Epithelial cell of esophagus (primary cell): ENCODE results near the gene ZNF222.

Source experiments
- DNase-seq: peaks from one replicate; pipeline ENCODE4 v3.0.0; 2010; ENCODE audit warnings: low read depth
- H3K4me3 ChIP-seq: 2 replicates; pipeline ENCODE4 v1.5.1; 2011; ENCODE audit warnings: mild to moderate bottlenecking, low read length, control low read depth
- TF ChIP-seq, protein P1 (sequence below): IDR thresholded peaks from 2 replicates; pipeline ENCODE4 v1.5.1; 2011; ENCODE audit warnings: low read depth, mild to moderate bottlenecking, low read length, control low read depth, inconsistent platforms; ENCODE audit not compliant: insufficient read depth; ENCODE audit errors: missing control alignments

Gene ZNF222

DNA sequence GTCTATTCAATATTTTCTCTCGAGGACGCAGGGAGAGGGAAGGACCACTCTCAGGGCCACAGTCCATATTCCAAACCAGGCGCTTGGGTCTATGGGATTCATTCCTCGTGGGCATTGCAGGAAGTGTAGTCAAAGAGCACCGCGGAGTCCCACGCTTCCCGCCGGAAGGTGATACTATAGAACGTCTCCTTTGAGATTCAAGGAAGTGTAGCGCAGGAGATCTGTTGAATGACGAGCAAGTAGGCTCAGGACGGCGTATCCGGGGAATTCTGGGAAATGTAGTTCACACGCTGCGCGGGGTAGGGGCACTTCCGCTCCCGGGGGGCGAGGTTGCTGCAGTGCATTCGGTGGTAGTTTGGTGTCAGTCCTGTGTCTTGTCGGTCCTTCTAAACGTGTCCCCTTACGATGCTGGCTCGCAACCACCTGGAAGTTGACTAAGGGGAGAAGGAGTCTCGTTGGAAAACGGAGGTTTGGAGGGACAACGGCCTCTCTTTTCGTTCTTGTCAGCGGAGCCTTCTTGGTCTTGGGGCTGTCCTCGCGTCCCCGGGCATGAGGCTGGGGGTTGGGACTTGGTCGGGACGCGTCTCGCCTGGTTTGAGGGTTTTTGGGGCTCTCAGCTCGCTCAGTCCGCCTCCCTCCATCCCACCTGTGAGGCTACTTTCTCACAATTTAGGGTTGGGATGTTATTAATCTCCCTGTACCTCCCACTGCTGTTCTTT is 46.8 kb downstream of the ZNF222 start, which contains the start of gene ZNF284:
TSS of gene ZNF284 (plus strand) at position 336 of the 719 bp plus-strand sequence. CDS start 4,231 bp downstream, outside the sequence.
- TF ChIP-seq, protein P1, sequence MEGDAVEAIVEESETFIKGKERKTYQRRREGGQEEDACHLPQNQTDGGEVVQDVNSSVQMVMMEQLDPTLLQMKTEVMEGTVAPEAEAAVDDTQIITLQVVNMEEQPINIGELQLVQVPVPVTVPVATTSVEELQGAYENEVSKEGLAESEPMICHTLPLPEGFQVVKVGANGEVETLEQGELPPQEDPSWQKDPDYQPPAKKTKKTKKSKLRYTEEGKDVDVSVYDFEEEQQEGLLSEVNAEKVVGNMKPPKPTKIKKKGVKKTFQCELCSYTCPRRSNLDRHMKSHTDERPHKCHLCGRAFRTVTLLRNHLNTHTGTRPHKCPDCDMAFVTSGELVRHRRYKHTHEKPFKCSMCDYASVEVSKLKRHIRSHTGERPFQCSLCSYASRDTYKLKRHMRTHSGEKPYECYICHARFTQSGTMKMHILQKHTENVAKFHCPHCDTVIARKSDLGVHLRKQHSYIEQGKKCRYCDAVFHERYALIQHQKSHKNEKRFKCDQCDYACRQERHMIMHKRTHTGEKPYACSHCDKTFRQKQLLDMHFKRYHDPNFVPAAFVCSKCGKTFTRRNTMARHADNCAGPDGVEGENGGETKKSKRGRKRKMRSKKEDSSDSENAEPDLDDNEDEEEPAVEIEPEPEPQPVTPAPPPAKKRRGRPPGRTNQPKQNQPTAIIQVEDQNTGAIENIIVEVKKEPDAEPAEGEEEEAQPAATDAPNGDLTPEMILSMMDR, result no peak
- H3K4me3 ChIP-seq, result peak within 1 kb of the TSS; percentile 94
- peak; percentile 89 for DNase-seq

DNA sequence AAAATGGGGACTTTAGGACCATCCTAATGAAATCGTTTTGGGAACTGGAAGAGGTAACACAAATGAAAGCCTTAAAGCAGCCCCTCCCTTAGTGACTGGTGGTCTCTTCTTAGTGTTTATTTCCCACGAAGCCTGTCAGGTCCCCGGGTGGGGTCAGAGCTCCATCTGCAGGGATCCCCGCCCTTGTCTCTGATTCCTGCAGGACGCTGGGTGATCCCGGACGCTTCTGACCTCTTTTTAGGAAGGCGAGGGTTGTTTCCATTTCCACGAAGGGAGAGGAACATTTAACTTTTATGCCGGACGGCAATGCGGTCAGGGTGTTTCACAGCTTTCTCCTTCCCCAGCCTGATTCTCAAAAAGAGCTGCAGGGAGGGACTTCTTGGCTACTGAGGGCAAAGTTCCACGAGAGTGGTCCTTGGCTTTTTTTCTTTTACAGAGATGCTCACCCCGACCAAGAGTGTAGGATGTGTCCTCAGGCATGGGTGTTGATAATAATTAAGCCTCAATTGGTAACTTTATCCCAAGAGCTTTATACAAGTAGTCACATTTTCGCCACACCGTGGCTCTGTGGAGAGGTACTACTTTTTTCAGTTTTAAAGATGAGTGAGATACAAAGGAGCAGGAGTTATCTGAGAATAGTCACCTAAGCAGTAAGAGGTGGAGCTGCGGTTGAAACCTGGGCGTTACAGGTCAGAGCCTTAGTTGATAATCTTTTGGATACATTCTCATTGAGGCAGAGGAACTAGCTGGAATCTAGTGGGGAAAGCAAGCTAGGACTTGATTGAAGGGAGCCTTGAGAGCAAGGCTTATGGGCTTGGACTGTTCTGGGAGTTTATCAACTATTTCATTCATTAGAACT is 47.6 kb downstream of the ZNF222 start:
- TF ChIP-seq, protein P1, result peak; percentile 8
- peak overlapping the region; percentile 94 for H3K4me3 ChIP-seq
- peak; percentile 8 for DNase-seq

DNA sequence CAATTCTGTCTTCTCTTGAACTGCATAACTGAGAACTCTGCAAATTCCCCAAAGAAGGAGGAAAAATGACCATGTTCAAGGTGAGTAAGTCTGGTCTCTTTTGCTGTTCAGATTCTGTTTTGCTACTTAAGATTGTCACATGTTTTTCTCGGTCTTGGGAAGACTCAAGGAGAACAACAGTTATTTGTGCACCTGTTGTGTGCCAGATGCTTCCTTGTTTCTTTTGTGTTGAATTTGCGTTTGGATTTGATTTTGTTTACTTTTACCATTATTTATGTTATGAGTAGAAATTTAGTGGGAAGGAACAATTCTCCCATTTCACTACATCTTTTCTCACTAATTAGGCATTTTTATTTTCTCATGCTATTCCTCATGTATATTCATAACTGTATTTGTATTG is 51.1 kb downstream of the ZNF222 start:
- no peak overlapping the region for H3K4me3 ChIP-seq
- no peak for DNase-seq
- TF ChIP-seq, protein P1, result no peak
